SU-DHL-6 (cell line): Measurements from ENCODE around the gene PDCD6IP.

Experiments
- CTCF ChIP-seq: fragments of 200-600 bp; sonication (generic); IDR thresholded peaks from one replicate; pipeline ENCODE4 v1.5.1; 2017; ENCODE audit warnings: antibody characterized with exemption, mild to moderate bottlenecking, low read length, moderate library complexity; ENCODE audit not compliant: insufficient read depth, poor library complexity, severe bottlenecking
- EZH2phosphoT487 ChIP-seq: fragments of 200-600 bp; sonication (generic), shearing (Covaris generic); conservative IDR thresholded peaks from 2 replicates; pipeline ENCODE4 v1.6.1; 2018; ENCODE audit warnings: mild to moderate bottlenecking, antibody characterized with exemption, low read length, moderate library complexity, mixed read lengths

- no peak for TF ChIP-seq CTCF
- no peak for TF ChIP-seq EZH2phosphoT487
Observed at GRCh38 chr3:33848624-33849347, 50.4 kb downstream of the PDCD6IP start.
